Measurements from ENCODE around the gene LRMDA. TPM values are rescaled to one million over a fixed set of nuclear protein-coding genes. Genes with fewer than 3 reads are reported as not detected.

The LRMDA gene
- total and polyA plus RNA-seq, 10 of the 15 experiments (the other 5 are each of a cell fraction or from before 2014, with no cell fraction given), result 0.07 to 0.54 (median 0.29) TPM; not detected in 4

DNA sequence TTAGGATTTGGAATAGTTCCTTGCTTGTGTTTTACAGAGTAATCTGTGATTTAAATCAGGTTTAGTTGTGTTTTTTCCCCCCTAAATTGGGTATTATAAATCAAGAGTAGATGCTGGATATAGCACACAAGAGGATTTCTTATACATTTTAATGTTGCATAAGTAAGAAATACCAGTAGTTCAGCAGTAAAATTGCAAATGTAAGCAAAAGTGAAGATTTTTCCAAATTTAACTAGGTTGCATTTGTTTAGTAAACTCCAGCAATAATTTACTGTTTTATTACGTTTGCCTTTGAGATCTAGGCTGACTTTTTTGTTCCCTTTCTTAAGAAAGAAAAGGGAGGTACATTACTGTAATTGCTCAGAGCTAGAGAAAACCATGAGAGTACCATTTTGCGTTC, 207.3 kb downstream of the LRMDA start (continued):
- TF ChIP-seq, protein P1, sequence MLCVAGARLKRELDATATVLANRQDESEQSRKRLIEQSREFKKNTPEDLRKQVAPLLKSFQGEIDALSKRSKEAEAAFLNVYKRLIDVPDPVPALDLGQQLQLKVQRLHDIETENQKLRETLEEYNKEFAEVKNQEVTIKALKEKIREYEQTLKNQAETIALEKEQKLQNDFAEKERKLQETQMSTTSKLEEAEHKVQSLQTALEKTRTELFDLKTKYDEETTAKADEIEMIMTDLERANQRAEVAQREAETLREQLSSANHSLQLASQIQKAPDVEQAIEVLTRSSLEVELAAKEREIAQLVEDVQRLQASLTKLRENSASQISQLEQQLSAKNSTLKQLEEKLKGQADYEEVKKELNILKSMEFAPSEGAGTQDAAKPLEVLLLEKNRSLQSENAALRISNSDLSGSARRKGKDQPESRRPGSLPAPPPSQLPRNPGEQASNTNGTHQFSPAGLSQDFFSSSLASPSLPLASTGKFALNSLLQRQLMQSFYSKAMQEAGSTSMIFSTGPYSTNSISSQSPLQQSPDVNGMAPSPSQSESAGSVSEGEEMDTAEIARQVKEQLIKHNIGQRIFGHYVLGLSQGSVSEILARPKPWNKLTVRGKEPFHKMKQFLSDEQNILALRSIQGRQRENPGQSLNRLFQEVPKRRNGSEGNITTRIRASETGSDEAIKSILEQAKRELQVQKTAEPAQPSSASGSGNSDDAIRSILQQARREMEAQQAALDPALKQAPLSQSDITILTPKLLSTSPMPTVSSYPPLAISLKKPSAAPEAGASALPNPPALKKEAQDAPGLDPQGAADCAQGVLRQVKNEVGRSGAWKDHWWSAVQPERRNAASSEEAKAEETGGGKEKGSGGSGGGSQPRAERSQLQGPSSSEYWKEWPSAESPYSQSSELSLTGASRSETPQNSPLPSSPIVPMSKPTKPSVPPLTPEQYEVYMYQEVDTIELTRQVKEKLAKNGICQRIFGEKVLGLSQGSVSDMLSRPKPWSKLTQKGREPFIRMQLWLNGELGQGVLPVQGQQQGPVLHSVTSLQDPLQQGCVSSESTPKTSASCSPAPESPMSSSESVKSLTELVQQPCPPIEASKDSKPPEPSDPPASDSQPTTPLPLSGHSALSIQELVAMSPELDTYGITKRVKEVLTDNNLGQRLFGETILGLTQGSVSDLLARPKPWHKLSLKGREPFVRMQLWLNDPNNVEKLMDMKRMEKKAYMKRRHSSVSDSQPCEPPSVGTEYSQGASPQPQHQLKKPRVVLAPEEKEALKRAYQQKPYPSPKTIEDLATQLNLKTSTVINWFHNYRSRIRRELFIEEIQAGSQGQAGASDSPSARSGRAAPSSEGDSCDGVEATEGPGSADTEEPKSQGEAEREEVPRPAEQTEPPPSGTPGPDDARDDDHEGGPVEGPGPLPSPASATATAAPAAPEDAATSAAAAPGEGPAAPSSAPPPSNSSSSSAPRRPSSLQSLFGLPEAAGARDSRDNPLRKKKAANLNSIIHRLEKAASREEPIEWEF (IDR thresholded peaks at IDR 0.05; ENCODE audit: insufficient replicate concordance, low read depth, low read length), result no peak
- TF ChIP-seq ZZZ3 (IDR thresholded peaks at IDR 0.05; ENCODE audit: control insufficient read depth, insufficient read length, low read depth), result no peak
- no peak for TF ChIP-seq SUZ12 (IDR thresholded peaks at IDR 0.05; ENCODE audit: unreplicated experiment)
- TF ChIP-seq IKZF2 (IDR thresholded peaks at IDR 0.05), result no peak
- TF ChIP-seq FOXM1 (IDR thresholded peaks at IDR 0.05; ENCODE audit: low read depth, low read length), result no peak
- no peak for TF ChIP-seq JUND (IDR thresholded peaks at IDR 0.05; ENCODE audit: low read depth, low read length)
- no peak for TF ChIP-seq EED (IDR thresholded peaks at IDR 0.05; ENCODE audit: low read depth)
- no peak for TF ChIP-seq CBFB (IDR thresholded peaks at IDR 0.05; ENCODE audit: low read depth)
- no peak for TF ChIP-seq NR2F1 (conservative IDR thresholded peaks at IDR 0.05)

DNA sequence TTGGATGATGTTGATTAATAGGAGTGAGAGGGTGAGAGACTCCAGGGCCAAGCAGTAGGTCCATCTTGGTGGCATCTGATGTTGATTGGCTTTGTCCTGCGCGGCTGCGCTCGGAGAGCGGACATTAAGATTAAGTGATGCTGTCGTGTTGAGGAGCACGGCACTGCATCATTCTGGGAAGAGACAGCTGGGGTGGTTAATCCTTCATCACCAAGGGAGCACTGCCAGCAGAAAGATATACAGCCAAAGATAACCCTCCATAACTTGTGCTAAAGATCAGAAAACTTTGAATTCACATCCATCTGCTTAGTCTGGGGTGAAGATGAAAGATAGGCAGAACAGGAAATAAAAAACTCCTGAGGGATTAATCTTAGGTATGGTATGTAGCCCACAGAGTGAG, 208.3 kb downstream of the LRMDA start:
- DNase-seq (ENCODE audit: low read depth, low spot score) (no peak), ATAC-seq (no peak), FAIRE-seq (no peak)
- CTCF ChIA-PET, result no interaction called here
- whole genome bisulfite sequencing (ENCODE audit: insufficient coverage, insufficient replicate concordance, low lambda C conversion rate, missing lambda C conversion rate), result 82% methylated on average over 7 of the region's 7 CpGs
- no peaks in the 10 kb centered on the region for H3K4me1 ChIP-seq (ENCODE audit: control insufficient read depth, insufficient read depth, low read length)
- no peaks in the 10 kb centered on the region for H4K20me1 ChIP-seq (ENCODE audit: control insufficient read depth, insufficient read depth)
- POLR2A ChIA-PET, result no interaction called here
- RAD21 ChIA-PET (ENCODE audit: unreplicated experiment), result no interaction called here
- no TSS peak for BruUV-seq (replicated peaks)
- H3K27ac ChIP-seq (ENCODE audit: control insufficient read depth, insufficient read depth), result no peak overlapping the region
- no peaks in the 10 kb centered on the region for H3K27me3 ChIP-seq (replicated peaks in 1 of 2; ENCODE audit: control insufficient read depth in 2 of 2, insufficient read depth in 2 of 2, low read length in 1 of 2)
- H3K4me2 ChIP-seq (ENCODE audit: control insufficient read depth, insufficient read depth), result no peak overlapping the region
- SMC1A ChIA-PET (ENCODE audit: uncharacterized antibody, unreplicated experiment), result no interaction called here
- no peaks in the 10 kb centered on the region for H3K36me3 ChIP-seq (ENCODE audit: control insufficient read depth in 2 of 2, insufficient read depth in 2 of 2, low read length in 1 of 2)
- intact Hi-C loops (cut with micrococcal nuclease; ENCODE audit: unreplicated experiment) (loop anchor here (10.0 kb wide), 1 partner anchor 235 kb away; the partner anchor contains the start of gene ZNF503), in situ Hi-C loops (cut with MboI) (no loop called here)
- H3K4me3 ChIP-seq, result no peak overlapping the region
- H2AFZ ChIP-seq (ENCODE audit: control insufficient read depth, low read depth, low read length), result no peak overlapping the region
- no peaks in the 10 kb centered on the region for H3K9me3 ChIP-seq (replicated peaks; ENCODE audit: control insufficient read depth, insufficient read depth, low read length)
- H3K9ac ChIP-seq (ENCODE audit: control insufficient read depth, insufficient read depth, low read length), result no peak overlapping the region
- H3K79me2 ChIP-seq (ENCODE audit: control insufficient read depth, insufficient read depth, low read length), result no peaks in the 10 kb centered on the region
- TF ChIP-seq ZNF24 (IDR thresholded peaks at IDR 0.05), result no peak
- TF ChIP-seq SIX5 (IDR thresholded peaks at IDR 0.05; ENCODE audit: low read depth, low read length, severe bottlenecking), result no peak
- no peak for TF ChIP-seq STAT1 (conservative IDR thresholded peaks at IDR 0.05)
- TF ChIP-seq, protein P2, sequence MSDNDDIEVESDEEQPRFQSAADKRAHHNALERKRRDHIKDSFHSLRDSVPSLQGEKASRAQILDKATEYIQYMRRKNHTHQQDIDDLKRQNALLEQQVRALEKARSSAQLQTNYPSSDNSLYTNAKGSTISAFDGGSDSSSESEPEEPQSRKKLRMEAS (IDR thresholded peaks at IDR 0.05; ENCODE audit: low read depth, low read length), result no peak
- TF ChIP-seq EED (IDR thresholded peaks at IDR 0.05; ENCODE audit: low read depth), result no peak
- no peak for TF ChIP-seq SMARCA5 (IDR thresholded peaks at IDR 0.05)
- TF ChIP-seq, protein P3, sequence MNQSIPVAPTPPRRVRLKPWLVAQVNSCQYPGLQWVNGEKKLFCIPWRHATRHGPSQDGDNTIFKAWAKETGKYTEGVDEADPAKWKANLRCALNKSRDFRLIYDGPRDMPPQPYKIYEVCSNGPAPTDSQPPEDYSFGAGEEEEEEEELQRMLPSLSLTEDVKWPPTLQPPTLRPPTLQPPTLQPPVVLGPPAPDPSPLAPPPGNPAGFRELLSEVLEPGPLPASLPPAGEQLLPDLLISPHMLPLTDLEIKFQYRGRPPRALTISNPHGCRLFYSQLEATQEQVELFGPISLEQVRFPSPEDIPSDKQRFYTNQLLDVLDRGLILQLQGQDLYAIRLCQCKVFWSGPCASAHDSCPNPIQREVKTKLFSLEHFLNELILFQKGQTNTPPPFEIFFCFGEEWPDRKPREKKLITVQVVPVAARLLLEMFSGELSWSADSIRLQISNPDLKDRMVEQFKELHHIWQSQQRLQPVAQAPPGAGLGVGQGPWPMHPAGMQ (IDR thresholded peaks at IDR 0.05; ENCODE audit: borderline replicate concordance), result no peak
- TF ChIP-seq MTA3 (IDR thresholded peaks at IDR 0.05; ENCODE audit: borderline replicate concordance, low read length), result no peak
- no peak for TF ChIP-seq ZNF622 (IDR thresholded peaks at IDR 0.05)
- no peak for TF ChIP-seq ZBED1 (IDR thresholded peaks at IDR 0.05; ENCODE audit: borderline replicate concordance)
- TF ChIP-seq YBX1 (IDR thresholded peaks at IDR 0.05), result no peak

All from GM12878 (cell line).